PC-3 (cell line): Measurements from ENCODE around the gene ZNF774. TPM values are rescaled to one million over a fixed set of nuclear protein-coding genes. Genes with fewer than 3 reads are reported as not detected.

ENCODE experiments used
- ATAC-seq: fragments of 200-7000 bp; cut with Tn5 transposase; 2 replicates; pipeline ENCODE4 v1.9.1; 2020; ENCODE audit warnings: mild to moderate bottlenecking, moderate library complexity
- BruUV-seq: library from RNA; stranded (reverse); fragments of 400-500 nt; replicated peaks from 2 replicates; lab custom pipeline; 2021; lab: Mats Ljungman, UMichigan
- CTCF ChIA-PET: fragments of 300-600 bp; sonication (Branson Sonifier 250); formaldehyde crosslinking; loops from one replicate; lab custom pipeline; 2022; ENCODE audit warnings: antibody characterized with exemption; lab: Charles Lee
- POLR2A ChIA-PET: fragments of 300-600 bp; sonication (Branson Sonifier 250); formaldehyde crosslinking; loops from one replicate; lab custom pipeline; 2022; ENCODE audit warnings: antibody characterized with exemption; ENCODE audit not compliant: unreplicated experiment; lab: Charles Lee
- DNase-seq: peaks from one replicate; pipeline ENCODE4 v3.0.0-alpha.2; 2015
- H2AFZ ChIP-seq: fragments of 300-600 bp; sonication (generic); 2 replicates; pipeline ENCODE4 v1.6.0; 2016; ENCODE audit warnings: antibody characterized with exemption, low read length
- H3F3A ChIP-seq: fragments of 300-600 bp; sonication (generic); one replicate; pipeline ENCODE4 v1.6.0; 2017; ENCODE audit warnings: antibody characterized with exemption, low read length, control low read depth, mild to moderate bottlenecking; ENCODE audit not compliant: unreplicated experiment
- H3K27ac ChIP-seq: fragments of 300-600 bp; sonication (generic); 2 replicates; pipeline ENCODE4 v1.5.1; 2016; ENCODE audit warnings: mild to moderate bottlenecking, low read length
- H3K27me3 ChIP-seq: fragments of 300-600 bp; sonication (generic); 2 replicates; pipeline ENCODE4 v1.6.1; 2016; ENCODE audit warnings: low read length, mixed read lengths
- H3K36me3 ChIP-seq: fragments of 300-600 bp; sonication (generic); 2 replicates; pipeline ENCODE4 v1.6.1; 2016; ENCODE audit warnings: low read depth, mixed run types, low read length, mixed read lengths
- H3K4me1 ChIP-seq: fragments of 300-600 bp; sonication (generic); 2 replicates; pipeline ENCODE4 v1.5.1; 2016; ENCODE audit warnings: low read length; ENCODE audit not compliant: insufficient read depth
- H3K4me2 ChIP-seq: fragments of 300-600 bp; sonication (generic); 2 replicates; pipeline ENCODE4 v1.6.0; 2016; ENCODE audit warnings: low read length
- H3K4me3 ChIP-seq: fragments of 300-600 bp; sonication (generic); 2 replicates; pipeline ENCODE4 v1.5.1; 2016; ENCODE audit warnings: mild to moderate bottlenecking, low read length, mixed read lengths
- H3K79me2 ChIP-seq: fragments of 300-600 bp; sonication (generic); 2 replicates; pipeline ENCODE4 v1.6.1; 2017; ENCODE audit warnings: low read length, mixed read lengths
- H3K9ac ChIP-seq: fragments of 300-600 bp; sonication (generic); 2 replicates; pipeline ENCODE4 v1.6.0; 2016; ENCODE audit warnings: mild to moderate bottlenecking, low read length
- H3K9me2 ChIP-seq: fragments of 300-600 bp; sonication (generic); replicated peaks from 2 replicates; pipeline ENCODE4 v1.6.1; 2016; ENCODE audit warnings: mixed run types, low read length, mixed read lengths
- H3K9me3 ChIP-seq: fragments of 300-600 bp; sonication (generic); 2 replicates; pipeline ENCODE4 v1.6.1; 2016; ENCODE audit warnings: low read length, mixed read lengths
- H4K20me1 ChIP-seq: fragments of 300-600 bp; sonication (generic); 2 replicates; pipeline ENCODE4 v1.6.1; 2016; ENCODE audit warnings: low read length, mixed read lengths
- EZH2 ChIP-seq: fragments of 300-600 bp; sonication (generic); IDR thresholded peaks from one replicate; pipeline ENCODE4 v1.6.1; 2017; ENCODE audit warnings: antibody characterized with exemption, mild to moderate bottlenecking, low read length; ENCODE audit not compliant: unreplicated experiment
- EZH2phosphoT487 ChIP-seq: fragments of 300-600 bp; sonication (generic); IDR thresholded peaks from 2 replicates; pipeline ENCODE4 v1.6.1; 2018; ENCODE audit warnings: mild to moderate bottlenecking, antibody characterized with exemption, low read length, borderline replicate concordance
- intact Hi-C: fragments of 100-400 bp; cut with micrococcal nuclease; formaldehyde crosslinking; loops from 2 replicates; pipeline ENCODE4 v1.9.0; 2023
- total RNA-seq: library from RNA; depleted of rRNA; stranded (reverse); fragments of >200 nt; gene quantifications from 2 replicates; pipeline ENCODE4 v1.2.3, GENCODE V29; 2014
- TF ChIP-seq, protein P1 (sequence below): fragments of 300-600 bp; sonication (generic); conservative IDR thresholded peaks from 2 replicates; pipeline ENCODE4 v1.5.1; 2017; ENCODE audit warnings: antibody characterized with exemption, low read depth, mild to moderate bottlenecking, low read length

Gene ZNF774
- total RNA-seq, 1 experiment from 2014 or later = 1.9 TPM

DNA sequence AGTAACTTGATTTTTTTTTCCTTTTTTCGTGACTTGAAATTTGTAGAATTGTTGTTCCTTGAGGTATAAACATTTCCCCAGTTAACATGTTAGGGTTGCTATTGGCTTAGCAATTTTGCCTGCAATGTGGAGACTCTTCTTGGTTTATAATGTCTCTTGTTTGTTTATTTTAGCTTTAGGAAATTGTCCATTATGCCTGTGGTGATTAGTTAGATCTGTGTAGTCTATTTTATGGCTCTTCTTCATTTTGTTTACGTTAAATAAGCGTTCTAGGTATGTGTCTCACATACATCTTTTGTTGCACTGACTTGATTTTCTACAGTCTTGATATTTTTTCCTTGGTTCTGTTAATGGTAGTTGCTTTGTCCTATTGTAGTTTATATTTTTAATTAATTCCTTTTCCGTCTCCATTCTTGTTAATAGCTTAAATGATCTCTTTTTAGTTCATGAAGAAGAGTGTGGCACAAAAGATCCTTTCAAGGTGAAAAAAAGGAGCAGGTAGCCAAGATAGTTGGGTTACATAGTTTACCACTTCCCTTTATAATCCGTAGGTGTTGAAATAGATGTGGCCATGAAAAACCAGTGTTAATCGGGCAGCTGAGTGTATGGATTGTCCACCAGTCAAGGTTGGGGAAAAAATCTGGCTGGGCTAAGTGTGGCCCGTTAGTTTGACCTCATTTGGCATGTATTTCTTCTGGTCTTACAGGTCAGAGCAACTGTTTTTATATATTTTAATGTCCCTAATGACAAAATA is 48.1 kb downstream of the ZNF774 start:
- no peak for ATAC-seq
- Histone ChIP-seq H3K9me2 (no peaks in the 10 kb centered on the region), H3K4me3 (peak overlapping the region; percentile 15), H3F3A (peaks cover 28% of the 10 kb centered on the region), H3K9me3 (no peaks in the 10 kb centered on the region), H2AFZ (no peak overlapping the region), H3K36me3 (no peaks in the 10 kb centered on the region; the same call in 1 of the 2 replicates), H3K27me3 (no peaks in the 10 kb centered on the region), H3K4me1 (peaks cover 45% of the 10 kb centered on the region), H4K20me1 (peaks cover 9% of the 10 kb centered on the region; the same call in 1 of the 2 replicates), H3K9ac (0 out of 2 replicates have a peak overlapping the region, but pooled peaks have one; percentile 5), H3K4me2 (peak overlapping the region; percentile 77), H3K79me2 (peaks cover 93% of the 10 kb centered on the region), H3K27ac (peak overlapping the region; percentile 78)
- intact Hi-C loops = loop anchor here (5.0 kb wide), 3 partner anchors 38 to 238 kb away; no protein-coding TSS in a partner anchor
- no peak for TF ChIP-seq EZH2phosphoT487
- TF ChIP-seq, protein P1, sequence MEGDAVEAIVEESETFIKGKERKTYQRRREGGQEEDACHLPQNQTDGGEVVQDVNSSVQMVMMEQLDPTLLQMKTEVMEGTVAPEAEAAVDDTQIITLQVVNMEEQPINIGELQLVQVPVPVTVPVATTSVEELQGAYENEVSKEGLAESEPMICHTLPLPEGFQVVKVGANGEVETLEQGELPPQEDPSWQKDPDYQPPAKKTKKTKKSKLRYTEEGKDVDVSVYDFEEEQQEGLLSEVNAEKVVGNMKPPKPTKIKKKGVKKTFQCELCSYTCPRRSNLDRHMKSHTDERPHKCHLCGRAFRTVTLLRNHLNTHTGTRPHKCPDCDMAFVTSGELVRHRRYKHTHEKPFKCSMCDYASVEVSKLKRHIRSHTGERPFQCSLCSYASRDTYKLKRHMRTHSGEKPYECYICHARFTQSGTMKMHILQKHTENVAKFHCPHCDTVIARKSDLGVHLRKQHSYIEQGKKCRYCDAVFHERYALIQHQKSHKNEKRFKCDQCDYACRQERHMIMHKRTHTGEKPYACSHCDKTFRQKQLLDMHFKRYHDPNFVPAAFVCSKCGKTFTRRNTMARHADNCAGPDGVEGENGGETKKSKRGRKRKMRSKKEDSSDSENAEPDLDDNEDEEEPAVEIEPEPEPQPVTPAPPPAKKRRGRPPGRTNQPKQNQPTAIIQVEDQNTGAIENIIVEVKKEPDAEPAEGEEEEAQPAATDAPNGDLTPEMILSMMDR = no peak
- DNase-seq = no peak
- ChIA-PET CTCF (no interaction called here), POLR2A (interaction anchor here (0.7 to 1.3 kb wide), 2 partner anchors 12 kb away, joined by 3 to 5 read pairs; partner anchors contain the start of gene IQGAP1)
- BruUV-seq = TSS peak; percentile 76

DNA sequence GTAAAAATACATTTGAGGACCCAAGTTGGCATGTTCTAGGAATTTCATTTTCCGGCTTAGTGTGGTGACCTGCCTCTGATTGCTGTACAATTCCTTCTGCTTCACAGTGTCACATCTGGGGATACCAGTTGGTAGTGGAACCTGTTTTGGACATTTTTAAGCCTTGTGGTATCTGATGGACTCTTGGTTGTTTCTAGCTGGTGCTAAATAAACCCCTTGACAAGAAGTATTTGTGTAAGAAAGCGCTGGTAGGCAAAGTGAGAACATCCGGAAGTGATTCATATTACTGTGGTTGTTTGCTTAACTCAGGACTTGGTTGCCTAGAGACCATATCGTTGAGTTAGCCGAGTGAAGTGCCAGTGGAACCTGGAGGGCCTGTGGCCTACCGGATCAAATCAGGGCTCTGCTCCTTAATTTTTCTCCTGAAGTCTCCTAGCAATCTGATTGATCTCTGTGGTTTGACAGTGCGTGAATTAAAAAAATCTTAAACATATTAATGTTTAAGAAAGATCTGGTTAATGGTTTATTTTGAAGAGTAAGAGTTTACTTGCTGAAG is 48.8 kb downstream of the ZNF774 start:
- Histone ChIP-seq H3K27ac (peak overlapping the region; percentile 78), H3K9me3 (no peaks in the 10 kb centered on the region), H3K36me3 (no peaks in the 10 kb centered on the region; the same call in 1 of the 2 replicates), H3K9me2 (no peaks in the 10 kb centered on the region), H3K9ac (peak overlapping the region; percentile 26), H3K79me2 (peaks cover 93% of the 10 kb centered on the region), H4K20me1 (peaks cover 9% of the 10 kb centered on the region; the same call in 1 of the 2 replicates), H3K4me1 (peaks cover 45% of the 10 kb centered on the region), H3K4me2 (peak overlapping the region; percentile 77), H3F3A (peaks cover 28% of the 10 kb centered on the region), H2AFZ (no peak overlapping the region), H3K27me3 (no peaks in the 10 kb centered on the region), H3K4me3 (peak overlapping the region; percentile 33)
- DNase-seq = peak; percentile 94
- peak; percentile 77 for ATAC-seq
- ChIA-PET CTCF (no interaction called here), POLR2A (interaction anchor here (0.7 kb wide), 1 partner anchor 13 kb away, joined by 3 read pairs; the partner anchor contains the start of gene IQGAP1)
- intact Hi-C loops = loop anchor here (5.0 kb wide), 3 partner anchors 39 to 239 kb away; no protein-coding TSS in a partner anchor
- no TSS peak for BruUV-seq
- TF ChIP-seq EZH2 = no peak
- TF ChIP-seq EZH2phosphoT487 = no peak
- TF ChIP-seq, protein P1 = no peak
